Naive thymus-derived CD4-positive, alpha-beta T cell (primary cell): ENCODE data around the gene ASB16. TPM values are rescaled to one million over a fixed set of nuclear protein-coding genes. Genes with fewer than 3 reads are reported as not detected.

Experiments
- ATAC-seq: fragments of 150-1000 bp; cut with Tn5 transposase; 2 replicates; pipeline ENCODE4 v1.10.0; 2021; ENCODE audit warnings: mild to moderate bottlenecking, moderate library complexity
- CTCF ChIA-PET: fragments of 350-600 bp; sonication (Branson Sonifier 250); formaldehyde crosslinking; loops from one replicate; lab custom pipeline; 2021; ENCODE audit warnings: antibody characterized with exemption; lab: Charles Lee
- POLR2A ChIA-PET: fragments of 350-600 bp; sonication (Branson Sonifier 250); formaldehyde crosslinking; loops from one replicate; lab custom pipeline; 2021; ENCODE audit warnings: antibody characterized with exemption, inconsistent platforms; lab: Charles Lee
- DNase-seq, 9 donors: peaks; one replicate each; pipeline versions ENCODE4 v3.0.0 to v3.0.0-alpha.2; 2020 to 2022; ENCODE audit warnings: mixed read lengths in 1 of 9
- H3K27ac ChIP-seq: one replicate; pipeline ENCODE4 v1.7.0; 2013; ENCODE audit warnings: mild to moderate bottlenecking, low read depth, low read length, moderate library complexity
- H3K27me3 ChIP-seq, 2 donors: one replicate each; pipeline ENCODE4 v1.7.0; 2013; ENCODE audit warnings: low read length in 2 of 2, mild to moderate bottlenecking in 2 of 2, moderate library complexity in 2 of 2; ENCODE audit not compliant: control insufficient read depth in 2 of 2, insufficient read depth in 2 of 2
- H3K36me3 ChIP-seq, 3 experiments: 1 replicate in 2 of 3; 2 replicates in 1 of 3; pipeline ENCODE4 v1.7.0; 2013; ENCODE audit warnings: low read length in 3 of 3, mild to moderate bottlenecking in 3 of 3, moderate library complexity in 1 of 3; ENCODE audit not compliant: insufficient read depth in 3 of 3, control insufficient read depth in 2 of 3
- H3K4me1 ChIP-seq, 2 donors: one replicate each; pipeline ENCODE4 v1.7.0; 2013; ENCODE audit warnings: low read length in 2 of 2, mild to moderate bottlenecking in 2 of 2, moderate library complexity in 1 of 2; ENCODE audit not compliant: control insufficient read depth in 2 of 2, insufficient read depth in 2 of 2
- H3K4me3 ChIP-seq: 2 replicates; pipeline ENCODE4 v1.7.0; 2013; ENCODE audit warnings: mild to moderate bottlenecking, low read length
- H3K9me3 ChIP-seq, 3 experiments: 1 replicate in 2 of 3; 2 replicates in 1 of 3; pipeline ENCODE4 v1.7.0; 2013; ENCODE audit warnings: low read length in 3 of 3; ENCODE audit not compliant: control insufficient read depth in 2 of 3
- H3K27ac Mint-ChIP-seq, 9 donors: one replicate each; pipeline ENCODE4 v1.8.0; 2020 to 2022; ENCODE audit warnings: mixed read lengths in 9 of 9, mild to moderate bottlenecking in 8 of 9, moderate library complexity in 5 of 9, inconsistent platforms in 2 of 9
- H3K27me3 Mint-ChIP-seq, 5 donors: one replicate each; pipeline ENCODE4 v1.8.0; 2021 to 2022; ENCODE audit warnings: mixed read lengths in 5 of 5, mild to moderate bottlenecking in 1 of 5
- H3K36me3 Mint-ChIP-seq, 5 donors: one replicate each; pipeline ENCODE4 v1.8.0; 2020 to 2022; ENCODE audit warnings: mixed read lengths in 5 of 5, mild to moderate bottlenecking in 3 of 5, inconsistent platforms in 1 of 5
- H3K4me1 Mint-ChIP-seq, 7 donors: one replicate each; pipeline ENCODE4 v1.8.0; 2020 to 2022; ENCODE audit warnings: mixed read lengths in 7 of 7, mild to moderate bottlenecking in 3 of 7, inconsistent platforms in 1 of 7
- H3K4me3 Mint-ChIP-seq, 10 donors: one replicate each; pipeline ENCODE4 v1.8.0; 2020 to 2022; ENCODE audit warnings: mild to moderate bottlenecking in 10 of 10, mixed read lengths in 10 of 10, moderate library complexity in 6 of 10, inconsistent platforms in 2 of 10
- H3K9me3 Mint-ChIP-seq, 11 donors: one replicate each; pipeline ENCODE4 v1.8.0; 2020 to 2022; ENCODE audit warnings: mixed read lengths in 11 of 11, mild to moderate bottlenecking in 4 of 11, inconsistent platforms in 1 of 11, moderate library complexity in 1 of 11
- intact Hi-C, 2 donors: fragments of 100-400 bp; cut with micrococcal nuclease; formaldehyde crosslinking; loops; one replicate each; pipeline ENCODE4 v1.15.1; 2023
- polyA plus RNA-seq, 2 donors: library from polyadenylated mRNA; unstranded; fragments of 300-500 nt; fragmentation: Illumina TruSeq; gene quantifications; one replicate each; pipeline ENCODE4 v1.2.3, GENCODE V29; 2021
- total RNA-seq, 6 experiments: library from RNA in 5 of 6; stranded (reverse) in 5 of 6; gene quantifications; 1 replicate in 5 of 6; 2 replicates in 1 of 6; pipeline ENCODE4 v1.2.3 and lab custom pipeline; 2021 to 2026

ASB16 gene
- total and polyA plus RNA-seq, 7 experiments from 2014 or later: 0.08 to 0.34 TPM; not detected in 5

- no peak overlapping the region for H3K27ac ChIP-seq
- CTCF ChIA-PET: no interaction called here
- intact Hi-C loops: no loop called here
- H3K27me3 ChIP-seq: no peaks in the 10 kb centered on the region
- H3K4me1 ChIP-seq: peaks cover 10 to 17% of the 10 kb centered on the region in 2 donors
- Mint-ChIP-seq H3K27ac (peak overlapping the region in 1 of 9 donors; percentile 31), H3K4me1 (peaks cover 21 to 31% (median 27%) of the 10 kb centered on the region in 7 donors), H3K36me3 (peaks cover 0 to 21% (median 4%) of the 10 kb centered on the region in 5 donors), H3K27me3 (no peaks in the 10 kb centered on the region), H3K4me3 (no peak overlapping the region), H3K9me3 (no peaks in the 10 kb centered on the region)
- POLR2A ChIA-PET: interaction anchor here (0.6 kb wide), 1 partner anchor 37 kb away, joined by 3 read pairs; no protein-coding TSS in a partner anchor
- peaks cover 0 to 70% (median 18%) of the 10 kb centered on the region in 3 experiments for H3K36me3 ChIP-seq
- no peaks in the 10 kb centered on the region for H3K9me3 ChIP-seq
- DNase-seq: no peak
- H3K4me3 ChIP-seq: no peak overlapping the region
- no peak for ATAC-seq
Observed at GRCh38 chr17:44191941-44192496, 21.5 kb downstream of the ASB16 start.

- Mint-ChIP-seq H3K9me3 (no peaks in the 10 kb centered on the region), H3K4me3 (no peak overlapping the region), H3K27ac (peak overlapping the region in 3 of 9 donors; percentile 31 to 63 (median 32)), H3K36me3 (peaks cover 0 to 24% (median 6%) of the 10 kb centered on the region in 5 donors), H3K4me1 (peaks cover 24 to 33% (median 27%) of the 10 kb centered on the region in 7 donors), H3K27me3 (no peaks in the 10 kb centered on the region)
- no peaks in the 10 kb centered on the region for H3K9me3 ChIP-seq
- H3K36me3 ChIP-seq: peaks cover 0 to 75% (median 18%) of the 10 kb centered on the region in 3 experiments
- ATAC-seq (peak; percentile 22), DNase-seq (no peak)
- no peaks in the 10 kb centered on the region for H3K27me3 ChIP-seq
- H3K27ac ChIP-seq: no peak overlapping the region
- ChIA-PET CTCF (no interaction called here), POLR2A (interaction anchor here (12.1 kb wide), 1 partner anchor 23 kb away, joined by 319 read pairs; the partner anchor contains the start of gene UBTF)
- H3K4me3 ChIP-seq: no peak overlapping the region
- peaks cover 12 to 21% of the 10 kb centered on the region in 2 donors for H3K4me1 ChIP-seq
- intact Hi-C loops: no loop called here
Observed at GRCh38 chr17:44192750-44193149, 22.2 kb downstream of the ASB16 start.

GRCh38 chr17:44193326-44194084 is 23.0 kb downstream of the ASB16 start:
- ATAC-seq: no peak
- Histone ChIP-seq H3K4me3 (no peak overlapping the region), H3K27ac (no peak overlapping the region), H3K27me3 (no peaks in the 10 kb centered on the region), H3K36me3 (peaks cover 0 to 74% (median 18%) of the 10 kb centered on the region in 3 experiments), H3K4me1 (peaks cover 12 to 18% of the 10 kb centered on the region in 2 donors), H3K9me3 (no peaks in the 10 kb centered on the region)
- intact Hi-C loops: no loop called here
- Mint-ChIP-seq H3K4me3 (no peak overlapping the region), H3K4me1 (peaks cover 22 to 33% (median 26%) of the 10 kb centered on the region in 7 donors), H3K9me3 (no peaks in the 10 kb centered on the region), H3K27ac (peak overlapping the region in 2 of 9 donors; percentile 26 to 63), H3K36me3 (peaks cover 0 to 30% (median 8%) of the 10 kb centered on the region in 5 donors), H3K27me3 (no peaks in the 10 kb centered on the region)
- CTCF ChIA-PET: no interaction called here
- POLR2A ChIA-PET: interaction anchor here (12.1 kb wide), 1 partner anchor 22 kb away, joined by 319 read pairs; the partner anchor contains the start of gene UBTF
- peak in 1 of 9 donors; percentile 20 for DNase-seq

- intact Hi-C loops: loop anchor here in 1 of 2 donors (5.0 kb wide), 1 partner anchor 1025 kb away; the partner anchor contains the start of gene NBR1
- Mint-ChIP-seq H3K36me3 (peaks cover 0 to 23% (median 8%) of the 10 kb centered on the region in 5 donors), H3K27ac (peak overlapping the region in 8 of 9 donors; percentile 84 to 96 (median 94)), H3K9me3 (no peaks in the 10 kb centered on the region), H3K27me3 (no peaks in the 10 kb centered on the region), H3K4me3 (peak overlapping the region in 5 of 10 donors; percentile 28 to 95 (median 94)), H3K4me1 (peaks cover 22 to 37% (median 31%) of the 10 kb centered on the region in 7 donors)
- H3K27me3 ChIP-seq: no peaks in the 10 kb centered on the region
- no peak overlapping the region for H3K4me3 ChIP-seq
- peak overlapping the region; percentile 83 for H3K27ac ChIP-seq
- H3K4me1 ChIP-seq: peaks cover 18 to 22% of the 10 kb centered on the region in 2 donors
- ChIA-PET POLR2A (interaction anchor here (1.0 to 12.1 kb wide), 5 partner anchors 9 to 127 kb away, joined by 4 to 319 read pairs (median 10); partner anchors contain the start of genes HDAC5, SLC25A39, TMUB2 and UBTF), CTCF (interaction anchor here (1.4 to 2.7 kb wide), 2 partner anchors 13 to 21 kb away, joined by 4 to 13 read pairs; no protein-coding TSS in a partner anchor)
- peaks cover 0 to 49% (median 18%) of the 10 kb centered on the region in 3 experiments for H3K36me3 ChIP-seq
- DNase-seq (no peak), ATAC-seq (no peak)
- no peaks in the 10 kb centered on the region for H3K9me3 ChIP-seq
Observed at GRCh38 chr17:44197107-44197506, 26.6 kb downstream of the ASB16 start.

- peak; percentile 8 for ATAC-seq
- H3K36me3 Mint-ChIP-seq: peaks cover 0 to 23% (median 8%) of the 10 kb centered on the region in 5 donors
Observed at GRCh38 chr17:44197980-44198720, 27.6 kb downstream of the ASB16 start.

More at GRCh38 chr17:44197980-44198720, 27.6 kb downstream of the ASB16 start:
- H3K27me3 Mint-ChIP-seq: no peaks in the 10 kb centered on the region
- H3K4me3 Mint-ChIP-seq: peak overlapping the region; percentile 86 to 95 (median 92)
- H3K4me1 Mint-ChIP-seq: peaks cover 25 to 46% (median 37%) of the 10 kb centered on the region in 7 donors
- H3K27ac Mint-ChIP-seq: peak overlapping the region; percentile 84 to 96 (median 93)
- H3K9me3 Mint-ChIP-seq: no peaks in the 10 kb centered on the region
- Histone ChIP-seq H3K9me3 (no peaks in the 10 kb centered on the region), H3K27me3 (no peaks in the 10 kb centered on the region), H3K36me3 (peaks cover 0 to 44% (median 16%) of the 10 kb centered on the region in 3 experiments), H3K4me1 (peaks cover 18 to 26% of the 10 kb centered on the region in 2 donors), H3K27ac (peak overlapping the region; percentile 83), H3K4me3 (peak overlapping the region; percentile 65)
- peak in 7 of 9 donors; percentile 47 to 76 (median 71) for DNase-seq
- intact Hi-C loops: loop anchor here in 1 of 2 donors (1.0 to 5.0 kb wide), 2 partner anchors 12 to 1026 kb away; partner anchors contain the start of genes NBR1 and TMUB2
- POLR2A ChIA-PET: interaction anchor here (0.7 to 12.1 kb wide), 12 partner anchors 8 to 1199 kb away, joined by 3 to 319 read pairs (median 4); partner anchors contain the start of genes HDAC5, SLC25A39, TMUB2 and UBTF
- CTCF ChIA-PET: interaction anchor here (0.6 to 2.7 kb wide), 6 partner anchors 9 to 272 kb away, joined by 3 to 13 read pairs (median 6); no protein-coding TSS in a partner anchor
